Effector memory CD8-positive, alpha-beta T cell (primary cell): Measurements from ENCODE around the gene PPAN.

ENCODE experiments used
- ATAC-seq: fragments of 150-1000 bp; cut with Tn5 transposase; replicated peaks from 2 replicates; pipeline ENCODE4 v1.10.0; 2021; ENCODE audit warnings: mild to moderate bottlenecking, moderate library complexity
- DNase-seq, 3 experiments: peaks; one replicate each; pipeline ENCODE4 v3.0.0; 2021
- H3K27ac Mint-ChIP-seq, 2 donors: one replicate each; pipeline ENCODE4 v1.8.0; 2022; ENCODE audit warnings: mild to moderate bottlenecking in 2 of 2, mixed read lengths in 2 of 2, moderate library complexity in 2 of 2
- H3K27me3 Mint-ChIP-seq, 2 donors: one replicate each; pipeline ENCODE4 v1.8.0; 2022; ENCODE audit warnings: mixed read lengths in 2 of 2
- H3K36me3 Mint-ChIP-seq: one replicate; pipeline ENCODE4 v1.8.0; 2022; ENCODE audit warnings: mild to moderate bottlenecking, moderate library complexity, mixed read lengths; ENCODE audit not compliant: insufficient read depth
- H3K4me1 Mint-ChIP-seq, 2 donors: one replicate each; pipeline ENCODE4 v1.8.0; 2022; ENCODE audit warnings: low read depth in 2 of 2, mixed read lengths in 2 of 2
- H3K4me3 Mint-ChIP-seq, 2 donors: one replicate each; pipeline ENCODE4 v1.8.0; 2022; ENCODE audit warnings: mild to moderate bottlenecking in 2 of 2, mixed read lengths in 2 of 2, moderate library complexity in 2 of 2
- H3K9me3 Mint-ChIP-seq, 2 donors: one replicate each; pipeline ENCODE4 v1.8.0; 2022; ENCODE audit warnings: mixed read lengths in 2 of 2

PPAN gene

DNA sequence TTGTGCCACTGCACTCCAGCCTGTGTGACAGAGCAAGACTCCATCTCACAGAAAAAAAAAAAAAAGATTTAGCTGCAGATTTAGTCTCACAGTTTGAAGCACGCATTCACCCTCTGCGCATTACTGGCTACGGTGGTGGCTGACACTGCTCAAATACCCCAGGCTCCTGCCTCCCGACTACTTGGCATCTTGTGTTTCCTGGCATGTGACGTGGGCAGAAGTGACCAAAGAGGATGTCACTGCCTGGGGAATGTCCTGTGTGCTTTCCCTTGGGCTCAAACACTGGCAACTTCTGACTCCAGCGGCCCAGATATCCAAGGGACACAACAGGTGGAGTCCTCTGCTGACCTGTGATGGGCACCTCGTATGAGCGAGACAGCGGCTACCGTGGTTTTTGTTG, 38.2 kb downstream of the PPAN start:
- Mint-ChIP-seq H3K36me3 (peaks cover 71% of the 10 kb centered on the region), H3K4me1 (peaks cover 12 to 26% of the 10 kb centered on the region in 2 donors), H3K9me3 (no peaks in the 10 kb centered on the region), H3K27me3 (no peaks in the 10 kb centered on the region), H3K27ac (peak overlapping the region; percentile 94 to 96), H3K4me3 (peak overlapping the region in 1 of 2 donors; percentile 10)
- ATAC-seq (no peak), DNase-seq (no peak)

DNA sequence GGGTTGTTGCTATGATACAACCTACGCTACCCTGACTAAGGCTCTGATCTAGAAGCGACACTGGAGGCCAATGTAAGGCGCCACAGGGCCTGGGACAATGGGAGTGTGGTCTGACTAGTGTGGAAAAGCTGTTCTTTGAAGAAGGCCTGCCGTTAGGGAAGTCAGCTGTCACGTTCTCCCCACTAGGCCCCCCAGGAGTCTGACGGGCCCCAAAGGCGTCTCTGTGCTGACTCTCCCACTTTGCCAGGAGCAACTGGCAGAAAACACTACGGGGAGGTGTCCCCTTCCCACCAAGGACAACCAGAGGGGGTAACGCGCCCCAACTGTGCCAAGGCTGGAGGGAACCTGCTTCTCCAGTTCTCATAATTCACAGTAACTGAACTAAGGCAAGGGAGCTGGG, 38.9 kb downstream of the PPAN start:
- Mint-ChIP-seq H3K9me3 (no peaks in the 10 kb centered on the region), H3K4me1 (peaks cover 12 to 25% of the 10 kb centered on the region in 2 donors), H3K27me3 (no peaks in the 10 kb centered on the region), H3K4me3 (no peak overlapping the region), H3K36me3 (peaks cover 71% of the 10 kb centered on the region), H3K27ac (peak overlapping the region; percentile 31 to 94)
- no peak for DNase-seq
- no peak for ATAC-seq

- Mint-ChIP-seq H3K36me3 (peaks cover 77% of the 10 kb centered on the region), H3K27ac (peak overlapping the region in 1 of 2 donors; percentile 31)
Measured at GRCh38 chr19:10146142-10146541, 40.0 kb downstream of the PPAN start.

GRCh38 chr19:10149427-10149826, 43.3 kb downstream of the PPAN start:
- Mint-ChIP-seq H3K4me3 (no peak overlapping the region), H3K9me3 (no peaks in the 10 kb centered on the region), H3K27me3 (no peaks in the 10 kb centered on the region), H3K27ac (no peak overlapping the region), H3K4me1 (peaks cover 0 to 3% of the 10 kb centered on the region in 2 donors), H3K36me3 (peaks cover 95% of the 10 kb centered on the region)
- DNase-seq (no peak), ATAC-seq (no peak)

More at GRCh38 chr19:10146142-10146541, 40.0 kb downstream of the PPAN start:
- no peaks in the 10 kb centered on the region for H3K27me3 Mint-ChIP-seq
- H3K4me3 Mint-ChIP-seq: no peak overlapping the region
- DNase-seq (no peak), ATAC-seq (no peak)
- H3K9me3 Mint-ChIP-seq: no peaks in the 10 kb centered on the region
- peaks cover 12 to 24% of the 10 kb centered on the region in 2 donors for H3K4me1 Mint-ChIP-seq

GRCh38 chr19:10151521-10151920, 45.4 kb downstream of the PPAN start:
- Mint-ChIP-seq H3K4me1 (no peaks in the 10 kb centered on the region), H3K4me3 (no peak overlapping the region), H3K27ac (peak overlapping the region in 1 of 2 donors; percentile 49), H3K36me3 (peaks cover 90% of the 10 kb centered on the region), H3K27me3 (no peaks in the 10 kb centered on the region), H3K9me3 (no peaks in the 10 kb centered on the region)
- DNase-seq: no peak
- ATAC-seq: no peak

- H3K27ac Mint-ChIP-seq: no peak overlapping the region
- no peaks in the 10 kb centered on the region for H3K9me3 Mint-ChIP-seq
- DNase-seq (no peak), ATAC-seq (no peak)
- H3K4me1 Mint-ChIP-seq: no peaks in the 10 kb centered on the region
- H3K36me3 Mint-ChIP-seq: peaks cover 90% of the 10 kb centered on the region
- no peak overlapping the region for H3K4me3 Mint-ChIP-seq
- H3K27me3 Mint-ChIP-seq: no peaks in the 10 kb centered on the region
Measured at GRCh38 chr19:10152100-10152499, 45.9 kb downstream of the PPAN start.

DNA sequence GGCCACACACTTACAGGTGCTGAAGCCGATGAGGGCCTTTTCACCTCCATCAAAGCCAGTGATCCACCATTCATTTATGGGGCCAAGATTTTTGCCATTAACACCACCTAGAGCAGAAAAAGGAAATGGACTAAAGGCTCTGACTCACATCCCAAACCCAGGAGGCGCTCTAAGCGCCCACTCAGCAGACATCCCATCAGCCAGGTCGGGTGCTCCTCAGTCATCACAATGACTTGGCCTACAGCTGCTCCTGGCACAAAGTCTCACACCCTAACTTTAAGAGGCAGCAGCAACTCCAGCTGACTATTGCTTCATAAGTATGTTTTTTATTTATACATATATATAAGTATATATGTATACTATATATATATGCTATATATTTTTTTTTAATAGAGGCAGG, 49.7 kb downstream of the PPAN start:
- Mint-ChIP-seq H3K27ac (no peak overlapping the region), H3K36me3 (peaks cover 87% of the 10 kb centered on the region), H3K4me3 (no peak overlapping the region), H3K4me1 (no peaks in the 10 kb centered on the region), H3K9me3 (no peaks in the 10 kb centered on the region), H3K27me3 (no peaks in the 10 kb centered on the region)
- ATAC-seq (no peak), DNase-seq (no peak)

- H3K4me1 Mint-ChIP-seq: no peaks in the 10 kb centered on the region
- H3K4me3 Mint-ChIP-seq: no peak overlapping the region
- peak overlapping the region; percentile 11 to 59 for H3K27ac Mint-ChIP-seq
- ATAC-seq (no peak), DNase-seq (no peak)
- no peaks in the 10 kb centered on the region for H3K27me3 Mint-ChIP-seq
- H3K36me3 Mint-ChIP-seq: peaks cover 86% of the 10 kb centered on the region
- no peaks in the 10 kb centered on the region for H3K9me3 Mint-ChIP-seq
Measured at GRCh38 chr19:10158071-10158470, 51.9 kb downstream of the PPAN start.

DNA sequence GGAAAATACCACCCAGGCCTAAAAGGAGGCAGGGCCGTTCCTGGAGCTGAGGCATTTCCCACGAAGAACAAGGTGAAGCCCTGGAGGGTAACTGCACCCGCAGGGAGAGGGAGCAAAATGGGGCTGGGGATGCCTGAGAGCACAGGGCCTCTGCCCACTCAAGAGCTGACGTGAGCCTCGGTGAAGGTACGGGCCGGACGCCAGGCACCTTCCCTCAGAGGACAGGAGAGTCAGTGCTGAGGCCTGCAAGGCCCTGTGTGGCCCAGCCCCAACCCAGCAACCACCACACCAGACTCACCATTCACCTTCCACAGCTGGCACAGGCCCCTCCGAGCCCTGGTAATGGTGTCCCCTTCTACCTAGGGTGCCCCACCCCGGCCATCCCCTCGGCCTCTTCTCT, 52.3 kb downstream of the PPAN start:
- H3K9me3 Mint-ChIP-seq: no peaks in the 10 kb centered on the region
- H3K4me3 Mint-ChIP-seq: no peak overlapping the region
- no peaks in the 10 kb centered on the region for H3K4me1 Mint-ChIP-seq
- ATAC-seq (no peak), DNase-seq (no peak)
- peaks cover 86% of the 10 kb centered on the region for H3K36me3 Mint-ChIP-seq
- peak overlapping the region; percentile 57 to 59 for H3K27ac Mint-ChIP-seq
- no peaks in the 10 kb centered on the region for H3K27me3 Mint-ChIP-seq

- DNase-seq (no peak), ATAC-seq (no peak)
- no peaks in the 10 kb centered on the region for H3K4me1 Mint-ChIP-seq
- no peak overlapping the region for H3K27ac Mint-ChIP-seq
- peaks cover 86% of the 10 kb centered on the region for H3K36me3 Mint-ChIP-seq
- H3K27me3 Mint-ChIP-seq: no peaks in the 10 kb centered on the region
- H3K9me3 Mint-ChIP-seq: no peaks in the 10 kb centered on the region
- no peak overlapping the region for H3K4me3 Mint-ChIP-seq
Measured at GRCh38 chr19:10159610-10160009, 53.4 kb downstream of the PPAN start.
